Measurements from ENCODE around the gene FGD5. TPM values are rescaled to one million over a fixed set of nuclear protein-coding genes. Genes with fewer than 3 reads are reported as not detected.
"Not testable (repeated sequence)": the region's sequence is repeated elsewhere in the genome, so short reads cannot be mapped to it uniquely, and the experiment has no call there.

FGD5 gene
- total RNA-seq, 1 experiment from 2014 or later = not detected

DNA sequence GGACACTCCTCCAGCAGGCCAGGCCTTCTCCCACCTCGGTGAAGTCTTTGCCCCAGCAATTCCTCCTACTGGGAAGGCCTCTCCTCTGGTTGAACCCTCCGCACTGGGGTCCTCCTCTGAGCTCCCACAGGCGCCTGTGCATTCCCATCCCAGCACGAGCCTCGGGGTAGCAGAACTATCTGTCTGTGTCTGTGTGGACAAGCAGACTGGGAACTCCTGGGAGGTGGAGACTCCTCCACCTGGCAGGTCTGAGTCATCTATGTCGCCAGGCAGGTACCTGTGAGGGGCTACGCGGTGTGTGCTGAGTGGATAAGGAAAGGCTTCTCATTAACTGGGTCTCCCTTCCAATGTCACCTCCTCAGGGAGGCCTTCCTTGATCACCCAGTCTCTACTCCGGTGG is 9.2 kb upstream of the FGD5 start:
- not testable (repeated sequence) for DNase-seq; H3K27me3 ChIP-seq; H3K4me1 ChIP-seq; H3K4me3 ChIP-seq; H3K9me3 ChIP-seq (replicated peaks); H3K36me3 ChIP-seq; H3K27ac ChIP-seq

DNA sequence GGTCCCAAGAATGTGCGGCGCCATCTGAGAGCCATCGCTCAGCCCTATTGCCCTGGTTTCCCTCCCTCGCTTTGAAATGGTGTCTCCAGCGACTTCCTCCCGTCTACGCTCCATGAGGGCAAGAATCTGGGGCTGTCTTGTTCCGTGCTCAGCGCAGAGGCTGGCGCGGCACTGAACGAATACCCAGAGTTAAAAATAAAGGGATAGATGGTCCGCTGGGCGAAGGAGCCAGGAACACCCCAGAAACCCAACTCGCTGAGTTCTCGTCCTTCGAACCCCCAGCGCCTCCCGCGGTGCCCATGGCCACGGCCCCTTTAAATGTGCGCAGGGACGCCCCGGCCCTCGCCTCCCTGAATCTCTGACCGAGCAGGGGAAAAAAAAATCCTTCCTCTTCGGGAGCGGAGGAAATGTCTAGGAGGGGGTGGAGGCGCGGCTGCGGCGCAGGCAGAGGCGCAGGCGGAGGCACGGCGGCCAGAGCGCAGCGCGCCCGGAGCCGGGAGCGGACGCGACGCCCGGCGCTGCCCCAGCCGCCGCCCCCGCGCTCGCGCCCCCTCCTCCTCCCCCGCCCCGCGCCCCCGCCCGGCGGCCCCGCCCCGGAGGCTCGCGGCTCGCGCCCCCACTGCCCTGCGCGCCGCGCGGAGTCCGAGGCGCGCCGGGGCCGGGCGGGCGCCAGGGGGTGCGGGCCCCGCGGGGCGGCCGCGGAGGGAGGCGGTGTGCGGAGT is 8.5 kb upstream of the FGD5 start:
- Histone ChIP-seq H3K4me3 (no peak overlapping the region), H3K36me3 (no peaks in the 10 kb centered on the region), H3K27me3 (no peaks in the 10 kb centered on the region), H3K27ac (no peak overlapping the region), H3K4me1 (no peaks in the 10 kb centered on the region), H3K9me3 (replicated peaks) (no peaks in the 10 kb centered on the region)
- DNase-seq = no peak

DNA sequence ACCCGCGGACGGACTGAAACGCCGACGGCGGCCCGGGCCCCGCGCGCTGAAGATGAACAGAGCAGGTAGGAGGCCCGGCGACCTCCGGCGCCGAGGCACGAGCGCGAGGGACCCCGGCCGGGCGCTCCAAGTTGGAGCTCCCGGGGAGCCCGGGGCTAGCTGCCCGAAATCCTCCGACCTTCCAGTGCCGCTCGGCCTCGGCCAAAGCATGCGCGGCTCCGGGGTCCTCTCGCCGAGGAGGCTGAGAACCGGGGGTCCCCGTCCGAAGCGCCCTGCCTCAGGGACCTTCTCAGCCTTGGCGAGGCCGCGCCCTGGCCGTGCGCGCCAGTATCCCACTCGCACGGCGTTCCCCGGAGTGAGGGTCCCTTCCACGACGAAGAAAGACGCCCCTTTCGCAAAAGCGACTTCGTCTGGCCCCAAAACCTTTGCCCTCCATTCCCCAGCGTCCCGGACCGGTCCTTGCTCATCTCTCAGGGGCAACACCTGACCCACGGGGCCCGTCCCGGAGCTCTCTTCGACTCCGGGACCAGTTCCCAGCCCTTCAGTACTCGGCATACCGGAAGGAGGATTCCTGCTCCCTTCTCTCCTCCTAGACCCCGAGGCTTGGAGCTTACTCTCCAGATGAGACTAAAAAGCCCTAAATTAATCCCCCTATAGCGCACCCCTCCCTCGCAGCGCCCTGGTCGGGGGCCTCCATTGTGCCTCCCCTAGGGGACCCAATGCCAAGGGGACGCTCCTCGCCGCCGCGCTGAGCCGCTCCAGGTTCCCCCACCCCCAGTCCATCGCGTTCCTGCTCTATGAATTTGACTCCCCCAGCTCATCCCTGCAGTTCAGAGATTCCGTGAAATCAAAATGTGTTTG is 7.7 kb upstream of the FGD5 start:
- H3K9me3 ChIP-seq (replicated peaks) = no peaks in the 10 kb centered on the region

DNA sequence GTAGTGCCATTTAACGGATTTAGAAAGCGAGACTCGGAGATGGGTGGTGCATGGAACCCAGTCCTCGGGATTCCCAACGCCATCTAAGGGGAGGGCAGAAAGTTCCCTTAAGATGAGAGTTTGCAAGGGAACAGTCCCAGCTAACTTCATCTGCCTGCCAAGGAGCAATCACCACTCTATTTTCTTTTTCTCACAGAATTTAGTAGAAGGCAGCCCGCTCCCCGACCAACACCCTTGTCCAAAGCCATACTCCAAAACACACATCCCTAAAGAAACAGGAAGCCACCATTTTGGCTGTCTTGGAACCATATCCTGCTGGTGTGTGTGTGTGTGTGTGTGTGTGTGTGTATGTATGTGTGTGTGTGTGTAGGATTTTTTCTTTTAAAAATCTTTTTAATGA is 7.1 kb upstream of the FGD5 start:
- no peaks in the 10 kb centered on the region for H3K36me3 ChIP-seq
- DNase-seq = no peak
- no peak overlapping the region for H3K27ac ChIP-seq
- no peaks in the 10 kb centered on the region for H3K9me3 ChIP-seq (replicated peaks)
- H3K4me1 ChIP-seq = no peaks in the 10 kb centered on the region
- H3K4me3 ChIP-seq = no peak overlapping the region
- H3K27me3 ChIP-seq = no peaks in the 10 kb centered on the region

More for the DNA sequence above, 7.7 kb upstream of the FGD5 start:
- Histone ChIP-seq H3K4me3 (no peak overlapping the region), H3K27me3 (no peaks in the 10 kb centered on the region), H3K4me1 (no peaks in the 10 kb centered on the region), H3K27ac (no peak overlapping the region), H3K36me3 (no peaks in the 10 kb centered on the region)
- DNase-seq = no peak

DNA sequence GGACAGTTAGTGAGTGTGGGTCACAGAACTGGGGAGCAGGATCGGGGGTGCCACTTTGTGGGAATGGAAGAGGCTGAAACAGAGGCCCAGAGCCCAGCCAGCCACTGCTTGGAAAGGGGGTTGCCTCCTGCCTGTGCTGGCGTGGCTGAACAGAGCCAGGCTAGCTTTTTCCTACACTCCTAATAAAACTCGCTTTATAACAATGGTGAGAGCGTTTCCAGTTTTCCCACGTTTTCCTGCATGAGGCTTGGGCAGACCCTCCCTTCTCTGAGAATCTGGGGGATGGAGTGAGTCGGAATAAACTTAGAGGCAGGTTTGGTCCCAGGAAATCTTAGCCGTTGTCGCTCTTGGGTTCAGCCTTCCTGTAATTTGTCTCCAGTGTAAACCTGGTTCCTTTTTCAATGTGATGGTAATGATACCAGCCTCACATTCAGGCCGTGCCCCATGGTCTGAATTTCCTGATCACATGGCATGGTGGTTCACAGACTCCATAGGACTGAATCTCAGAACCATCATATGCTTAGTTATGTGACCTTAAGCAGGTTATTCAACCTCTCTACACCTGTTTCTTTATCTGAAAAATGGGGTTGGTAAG is 6.5 kb upstream of the FGD5 start:
- DNase-seq = no peak
- Histone ChIP-seq H3K9me3 (replicated peaks) (no peaks in the 10 kb centered on the region), H3K36me3 (no peaks in the 10 kb centered on the region), H3K27me3 (no peaks in the 10 kb centered on the region), H3K4me3 (no peak overlapping the region), H3K27ac (no peak overlapping the region), H3K4me1 (no peaks in the 10 kb centered on the region)

DNA sequence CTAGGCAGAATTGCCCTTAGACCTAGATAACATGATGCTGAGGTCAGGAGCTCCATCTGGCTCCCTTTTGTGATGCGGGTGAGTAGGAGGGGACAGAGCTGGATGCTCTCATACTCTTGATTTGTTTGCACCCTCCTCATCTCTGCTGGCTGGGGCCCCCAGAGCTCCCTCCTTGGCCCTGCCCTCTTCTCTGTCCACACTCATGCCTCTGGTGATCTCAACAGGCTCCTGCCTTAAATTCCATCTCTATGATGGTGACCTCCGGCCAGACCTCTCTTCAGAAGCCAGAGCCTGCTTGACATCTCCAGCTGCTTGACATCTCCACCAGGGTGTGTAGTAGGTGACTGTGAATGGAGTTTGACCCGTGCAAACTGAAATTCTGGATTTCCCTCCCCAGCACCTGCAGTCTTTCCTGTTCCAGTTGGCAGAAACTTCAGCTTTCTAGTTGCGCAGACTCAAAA is 4.3 kb upstream of the FGD5 start:
- H3K27me3 ChIP-seq = no peaks in the 10 kb centered on the region
- DNase-seq = no peak
- H3K9me3 ChIP-seq (replicated peaks) = no peaks in the 10 kb centered on the region

DNA sequence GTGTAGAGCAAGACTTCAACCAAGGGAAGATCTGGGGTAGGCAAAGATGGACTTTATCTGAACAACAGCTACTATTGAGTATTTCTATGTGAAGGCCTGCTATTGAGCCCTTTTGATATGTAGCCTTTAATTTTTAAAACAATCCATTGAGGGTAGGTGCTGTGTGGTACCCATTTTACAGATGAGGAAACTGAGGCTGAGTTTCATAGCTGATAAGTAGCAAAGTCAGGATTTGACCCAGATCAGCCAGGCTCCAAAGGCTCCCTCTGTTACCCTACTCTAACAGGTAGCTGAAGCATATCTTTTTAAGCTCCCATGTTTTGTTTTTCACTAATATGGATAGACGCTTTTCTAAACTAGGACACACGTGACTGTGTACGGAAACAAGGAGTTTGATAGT is 2.4 kb upstream of the FGD5 start:
- no peaks in the 10 kb centered on the region for H3K4me1 ChIP-seq
- no peak for DNase-seq
- no peaks in the 10 kb centered on the region for H3K27me3 ChIP-seq
- H3K27ac ChIP-seq = no peak overlapping the region
- H3K9me3 ChIP-seq (replicated peaks) = no peaks in the 10 kb centered on the region
- no peaks in the 10 kb centered on the region for H3K36me3 ChIP-seq
- H3K4me3 ChIP-seq = no peak overlapping the region

More for the DNA sequence above, 4.3 kb upstream of the FGD5 start:
- Histone ChIP-seq H3K36me3 (no peaks in the 10 kb centered on the region), H3K27ac (no peak overlapping the region), H3K4me1 (no peaks in the 10 kb centered on the region), H3K4me3 (no peak overlapping the region)

DNA sequence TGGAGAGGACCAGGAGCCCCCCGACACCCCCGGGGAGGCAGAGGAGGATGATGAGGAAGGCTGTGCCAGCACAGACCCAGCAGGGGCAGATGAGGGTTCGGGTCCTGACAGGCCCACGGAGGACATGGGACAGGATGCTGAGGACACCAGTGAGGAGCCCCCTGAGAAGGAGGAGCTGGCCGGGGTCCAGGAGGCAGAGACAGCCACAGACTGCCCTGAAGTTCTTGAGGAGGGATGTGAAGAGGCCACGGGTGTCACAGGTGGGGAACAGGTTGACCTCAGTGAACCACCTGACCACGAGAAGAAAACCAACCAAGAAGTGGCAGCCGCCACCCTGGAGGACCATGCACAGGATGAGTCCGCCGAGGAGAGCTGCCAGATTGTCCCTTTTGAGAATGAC is 909 bp downstream of the FGD5 start:
- no peak for DNase-seq
- H3K27me3 ChIP-seq = no peaks in the 10 kb centered on the region

DNA sequence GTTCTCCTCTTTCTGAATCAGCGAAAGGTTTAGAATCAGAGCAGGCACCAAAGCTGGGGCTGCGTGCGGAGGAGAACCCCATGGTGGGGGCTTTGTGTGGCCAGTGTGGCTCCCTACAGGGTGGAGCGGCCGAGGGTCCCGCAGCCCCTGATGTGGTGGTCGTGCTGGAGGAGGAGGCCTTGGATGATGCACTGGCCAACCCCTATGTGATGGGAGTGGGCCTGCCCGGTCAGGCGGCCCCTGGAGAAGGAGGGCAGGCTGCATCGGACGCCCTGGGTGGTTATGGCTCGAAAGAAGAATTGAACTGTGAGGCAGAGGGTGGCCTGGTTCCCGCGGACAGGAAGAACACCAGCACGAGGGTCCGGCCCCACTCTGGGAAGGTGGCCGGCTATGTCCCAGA is 1.4 kb downstream of the FGD5 start:
- Histone ChIP-seq H3K4me1 (no peaks in the 10 kb centered on the region), H3K9me3 (replicated peaks) (no peaks in the 10 kb centered on the region), H3K27ac (no peak overlapping the region), H3K36me3 (no peaks in the 10 kb centered on the region), H3K4me3 (no peak overlapping the region), H3K27me3 (no peaks in the 10 kb centered on the region)
- no peak for DNase-seq

More for the DNA sequence above, 909 bp downstream of the FGD5 start:
- H3K9me3 ChIP-seq (replicated peaks) = no peaks in the 10 kb centered on the region
- no peaks in the 10 kb centered on the region for H3K36me3 ChIP-seq
- no peaks in the 10 kb centered on the region for H3K4me1 ChIP-seq
- no peak overlapping the region for H3K27ac ChIP-seq
- H3K4me3 ChIP-seq = no peak overlapping the region

DNA sequence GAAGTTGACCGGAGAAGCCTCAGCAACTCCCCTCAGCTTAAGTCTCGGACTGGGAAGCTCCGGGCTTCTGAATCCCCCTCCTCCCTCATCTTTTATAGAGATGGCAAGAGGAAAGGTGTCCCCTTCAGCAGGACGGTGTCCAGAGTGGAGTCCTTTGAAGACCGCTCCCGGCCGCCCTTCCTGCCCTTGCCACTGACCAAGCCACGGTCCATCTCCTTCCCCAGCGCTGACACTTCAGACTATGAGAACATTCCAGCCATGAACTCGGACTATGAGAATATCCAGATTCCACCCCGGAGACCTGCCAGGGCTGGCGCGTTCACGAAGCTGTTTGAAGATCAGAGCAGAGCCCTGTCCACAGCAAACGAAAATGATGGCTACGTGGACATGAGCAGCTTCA is 2.4 kb downstream of the FGD5 start:
- Histone ChIP-seq H3K4me3 (no peak overlapping the region), H3K4me1 (no peaks in the 10 kb centered on the region), H3K9me3 (replicated peaks) (no peaks in the 10 kb centered on the region), H3K36me3 (no peaks in the 10 kb centered on the region), H3K27me3 (no peaks in the 10 kb centered on the region), H3K27ac (no peak overlapping the region)
- no peak for DNase-seq

DNA sequence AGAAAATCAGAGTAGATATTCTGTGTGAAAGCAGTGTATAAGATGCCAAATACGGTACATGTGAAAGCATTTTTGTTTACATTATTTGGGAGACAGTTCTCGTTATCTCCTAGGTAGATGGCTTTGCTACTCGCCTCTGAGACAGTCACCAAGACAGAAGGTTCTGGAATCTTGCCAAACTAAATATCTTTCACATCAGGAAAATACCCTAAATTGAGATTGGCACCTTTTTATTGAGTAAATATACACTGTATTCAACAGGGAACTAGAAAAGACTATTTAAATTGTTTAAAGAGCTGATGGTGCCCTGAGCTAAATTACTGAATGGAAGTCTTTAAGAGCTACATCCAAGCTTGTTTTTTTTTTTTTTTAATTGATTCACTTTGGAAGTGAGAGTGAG is 3.4 kb downstream of the FGD5 start:
- no peaks in the 10 kb centered on the region for H3K4me1 ChIP-seq
- no peak overlapping the region for H3K4me3 ChIP-seq
- no peaks in the 10 kb centered on the region for H3K9me3 ChIP-seq (replicated peaks)
- no peak overlapping the region for H3K27ac ChIP-seq
- H3K27me3 ChIP-seq = no peaks in the 10 kb centered on the region
- DNase-seq = no peak
- no peaks in the 10 kb centered on the region for H3K36me3 ChIP-seq

DNA sequence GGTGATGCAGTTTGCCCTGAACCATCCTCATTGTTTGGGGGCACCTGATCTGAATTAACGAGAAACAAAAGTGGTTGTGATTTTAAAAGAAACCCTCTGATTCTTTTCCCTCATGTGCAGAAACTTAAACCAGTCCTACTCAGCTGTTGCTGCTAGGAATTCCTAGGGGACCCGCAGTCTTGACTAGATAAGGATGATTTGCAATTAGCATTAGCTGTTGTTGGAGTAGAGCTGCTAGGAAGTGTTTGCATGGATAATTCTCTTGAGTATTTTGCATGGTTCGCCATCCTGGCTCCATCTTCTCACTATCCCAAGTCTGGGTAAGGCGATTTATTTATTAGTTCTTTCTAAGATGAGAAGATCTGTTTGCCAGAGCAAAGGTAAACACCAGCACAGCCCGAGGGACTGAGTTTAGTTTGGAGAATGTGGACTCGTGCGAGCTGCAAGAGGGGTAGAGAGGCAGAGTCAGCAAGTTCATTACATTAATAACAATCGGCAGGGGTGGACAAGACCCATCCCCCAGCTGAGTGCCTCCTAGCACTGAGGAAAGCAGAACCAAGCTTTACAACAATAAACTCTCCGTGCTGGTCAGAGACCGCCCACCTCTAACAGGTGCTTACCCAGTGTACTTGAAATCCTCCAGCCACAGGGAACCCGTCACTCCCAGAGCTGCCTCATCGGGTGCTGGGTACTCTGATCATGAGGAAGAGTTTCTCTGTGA is 4.1 kb downstream of the FGD5 start:
- Histone ChIP-seq H3K4me1 (no peaks in the 10 kb centered on the region), H3K36me3 (no peaks in the 10 kb centered on the region), H3K4me3 (no peak overlapping the region), H3K27me3 (no peaks in the 10 kb centered on the region), H3K9me3 (replicated peaks) (no peaks in the 10 kb centered on the region), H3K27ac (no peak overlapping the region)
- no peak for DNase-seq

DNA sequence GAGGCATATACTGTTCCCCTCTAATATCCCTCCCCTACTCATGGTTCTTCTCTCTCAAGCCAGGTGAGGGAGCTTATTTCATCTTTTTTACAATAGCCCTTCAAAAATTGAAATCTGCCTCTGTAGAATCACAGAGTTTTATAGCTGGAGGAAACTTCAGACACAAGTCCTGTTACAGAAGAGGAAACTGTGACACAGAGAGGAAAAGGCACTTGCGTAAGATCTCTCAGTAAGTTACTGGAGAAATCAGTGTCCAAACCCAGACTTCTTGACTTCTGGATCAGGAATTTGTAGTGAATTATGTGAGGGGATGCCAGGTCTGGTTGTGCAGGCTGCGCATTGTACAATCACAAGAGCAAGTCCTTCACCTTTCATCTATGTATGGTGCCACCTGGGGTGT is 4.6 kb downstream of the FGD5 start:
- no peak overlapping the region for H3K27ac ChIP-seq
- H3K36me3 ChIP-seq = no peaks in the 10 kb centered on the region
- no peak overlapping the region for H3K4me3 ChIP-seq
- H3K9me3 ChIP-seq (replicated peaks) = no peaks in the 10 kb centered on the region
- no peaks in the 10 kb centered on the region for H3K4me1 ChIP-seq
- DNase-seq = no peak
- no peaks in the 10 kb centered on the region for H3K27me3 ChIP-seq

DNA sequence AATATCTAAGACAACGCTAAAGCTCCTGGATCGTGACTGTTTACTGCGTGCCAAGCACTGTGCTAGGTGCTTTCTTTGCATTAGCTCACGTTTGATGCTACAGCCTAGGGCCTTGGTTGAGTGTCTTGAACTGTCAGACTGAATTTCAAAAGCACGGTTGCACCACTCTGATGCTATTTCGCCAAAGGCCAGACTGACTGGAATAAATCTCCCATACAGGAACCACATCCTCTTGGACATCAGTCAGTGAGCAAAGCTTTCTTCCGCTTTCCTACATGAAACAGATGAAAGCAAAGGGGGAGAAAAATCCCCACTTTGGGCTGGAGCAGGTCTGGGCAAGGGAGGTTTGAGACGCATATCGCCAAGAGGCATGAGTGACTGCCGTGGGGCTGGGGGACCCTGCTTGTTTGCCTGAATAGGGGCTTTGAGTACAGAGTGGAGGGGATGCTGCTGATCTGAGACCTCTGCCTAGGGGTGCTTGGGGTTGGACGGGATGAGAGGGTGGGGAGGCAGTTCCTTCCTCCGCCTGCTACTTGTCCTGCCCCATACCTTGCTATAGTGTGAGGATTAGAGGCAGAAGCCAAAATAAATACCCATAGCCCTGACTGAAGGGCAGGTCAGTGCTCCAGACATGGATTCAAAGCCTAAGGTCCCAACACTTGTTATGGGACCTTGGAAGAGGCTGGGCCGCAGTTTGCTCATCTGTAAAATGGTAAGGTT is 5.3 kb downstream of the FGD5 start:
- Histone ChIP-seq H3K9me3 (replicated peaks) (no peaks in the 10 kb centered on the region), H3K27ac (no peak overlapping the region), H3K36me3 (no peaks in the 10 kb centered on the region), H3K4me1 (no peaks in the 10 kb centered on the region), H3K27me3 (no peaks in the 10 kb centered on the region), H3K4me3 (no peak overlapping the region)
- DNase-seq = no peak
